PC-9 (cell line): ENCODE data around the gene PIAS4. TPM values are rescaled to one million over a fixed set of nuclear protein-coding genes. Genes with fewer than 3 reads are reported as not detected.

Experiments used
- BruUV-seq: library from RNA; stranded (reverse); fragments of 400-500 nt; replicated peaks from 2 replicates; lab custom pipeline; 2021; lab: Mats Ljungman, UMichigan
- CTCF ChIA-PET: fragments of 300-600 bp; sonication (Branson Sonifier 250); formaldehyde crosslinking; loops from one replicate; lab custom pipeline; 2022; ENCODE audit warnings: antibody characterized with exemption; lab: Charles Lee
- POLR2A ChIA-PET: fragments of 300-600 bp; sonication (Branson Sonifier 250); formaldehyde crosslinking; loops from one replicate; lab custom pipeline; 2022; ENCODE audit warnings: antibody characterized with exemption; ENCODE audit not compliant: unreplicated experiment; lab: Charles Lee
- DNase-seq, 2 experiments: peaks; one replicate each; pipeline versions ENCODE4 v3.0.0 to v3.0.0-alpha.2; 2015 to 2022; ENCODE audit warnings: mixed read lengths in 1 of 2
- H2AFZ ChIP-seq: fragments of 200-600 bp; sonication (generic); 2 replicates; pipeline ENCODE4 v1.8.1; 2017; ENCODE audit warnings: antibody characterized with exemption
- H3F3A ChIP-seq: fragments of 200-600 bp; sonication (generic); 2 replicates; pipeline ENCODE4 v1.8.1; 2017; ENCODE audit warnings: antibody characterized with exemption, mild to moderate bottlenecking, low read depth; ENCODE audit not compliant: insufficient read depth
- H3K27ac ChIP-seq: fragments of 200-600 bp; sonication (generic); 2 replicates; pipeline ENCODE4 v1.6.1; 2016; ENCODE audit warnings: mixed run types
- H3K27me3 ChIP-seq: fragments of 200-600 bp; sonication (generic); 2 replicates; pipeline ENCODE4 v1.6.1; 2016; ENCODE audit warnings: low read depth, mixed run types; ENCODE audit not compliant: insufficient read depth
- H3K36me3 ChIP-seq: fragments of 200-600 bp; sonication (generic); 2 replicates; pipeline ENCODE4 v1.6.1; 2016; ENCODE audit warnings: low read depth, mixed run types
- H3K4me1 ChIP-seq: fragments of 200-600 bp; sonication (generic); replicated peaks from 2 replicates; pipeline ENCODE4 v1.6.1; 2016; ENCODE audit warnings: mixed run types; ENCODE audit not compliant: insufficient read depth
- H3K4me2 ChIP-seq: fragments of 200-600 bp; sonication (generic); 2 replicates; pipeline ENCODE4 v1.6.1; 2017; ENCODE audit warnings: mixed run types
- H3K4me3 ChIP-seq: fragments of 200-600 bp; sonication (generic); 2 replicates; pipeline ENCODE4 v1.6.1; 2016; ENCODE audit warnings: mixed run types
- H3K79me2 ChIP-seq: fragments of 200-600 bp; sonication (generic); 2 replicates; pipeline ENCODE4 v1.6.1; 2017; ENCODE audit warnings: low read depth, mixed run types
- H3K9me2 ChIP-seq: fragments of 200-600 bp; sonication (generic); 2 replicates; pipeline ENCODE4 v1.8.1; 2017; ENCODE audit warnings: mild to moderate bottlenecking; ENCODE audit not compliant: insufficient read depth
- H3K9me3 ChIP-seq: fragments of 200-600 bp; sonication (generic); 2 replicates; pipeline ENCODE4 v1.8.1; 2016; ENCODE audit warnings: low read depth; ENCODE audit not compliant: insufficient read depth
- H4K20me1 ChIP-seq: fragments of 200-600 bp; sonication (generic); 2 replicates; pipeline ENCODE4 v1.8.1; 2017; ENCODE audit not compliant: insufficient read depth
- CTCF ChIP-seq: fragments of 200-600 bp; sonication (generic); conservative IDR thresholded peaks from 2 replicates; pipeline ENCODE4 v1.6.1; 2017; ENCODE audit warnings: mixed run types, antibody characterized with exemption, mild to moderate bottlenecking, moderate library complexity
- EZH2 ChIP-seq: fragments of 200-600 bp; sonication (generic); IDR thresholded peaks from 2 replicates; pipeline ENCODE4 v1.8.0; 2017; ENCODE audit warnings: antibody characterized with exemption, low read depth
- intact Hi-C: fragments of 100-400 bp; cut with micrococcal nuclease; formaldehyde crosslinking; loops from one replicate; pipeline ENCODE4 v1.10.0; 2022; ENCODE audit not compliant: unreplicated experiment
- total RNA-seq: library from RNA; stranded (reverse); gene quantifications from 2 replicates; pipeline ENCODE4 v1.2.3, GENCODE V29; 2021

PIAS4 gene
- total RNA-seq, 1 experiment from 2014 or later = 26.5 TPM

- Histone ChIP-seq H3K36me3 (no peaks in the 10 kb centered on the region), H3K27me3 (no peaks in the 10 kb centered on the region), H3K79me2 (no peaks in the 10 kb centered on the region), H3F3A (peaks cover 3% of the 10 kb centered on the region; the same call in 1 of the 2 replicates), H3K4me3 (no peak overlapping the region), H3K9me3 (no peaks in the 10 kb centered on the region), H3K27ac (no peak overlapping the region), H3K4me2 (no peak overlapping the region), H3K9me2 (no peaks in the 10 kb centered on the region), H3K4me1 (no peaks in the 10 kb centered on the region), H4K20me1 (no peaks in the 10 kb centered on the region), H2AFZ (no peak overlapping the region)
- no peak for TF ChIP-seq CTCF
- TF ChIP-seq EZH2 = no peak
- ChIA-PET POLR2A (no interaction called here), CTCF (no interaction called here)
- DNase-seq = no peak
- no TSS peak for BruUV-seq
- intact Hi-C loops = no loop called here
Observed at GRCh38 chr19:4075373-4075772, 67.8 kb downstream of the PIAS4 start.

- Histone ChIP-seq H3K27me3 (no peaks in the 10 kb centered on the region), H3F3A (peaks cover 4% of the 10 kb centered on the region; the same call in 1 of the 2 replicates), H3K79me2 (no peaks in the 10 kb centered on the region), H2AFZ (no peak overlapping the region), H3K36me3 (no peaks in the 10 kb centered on the region), H3K4me2 (no peak overlapping the region), H3K4me3 (no peak overlapping the region), H3K4me1 (no peaks in the 10 kb centered on the region), H3K27ac (no peak overlapping the region), H3K9me3 (no peaks in the 10 kb centered on the region), H3K9me2 (no peaks in the 10 kb centered on the region), H4K20me1 (no peaks in the 10 kb centered on the region)
- TF ChIP-seq EZH2 (no peak), CTCF (no peak)
- no peak for DNase-seq
- no TSS peak for BruUV-seq
- CTCF ChIA-PET = interaction anchor here (0.6 kb wide), 1 partner anchor 64 kb away, joined by 5 read pairs; no protein-coding TSS in a partner anchor
- POLR2A ChIA-PET = no interaction called here
- intact Hi-C loops = no loop called here
Observed at GRCh38 chr19:4077007-4077374, 69.5 kb downstream of the PIAS4 start.

GRCh38 chr19:4077800-4078684 lies 70.5 kb downstream of the PIAS4 start:
- no peak overlapping the region for H3K4me2 ChIP-seq
- intact Hi-C loops = no loop called here
- CTCF ChIA-PET = interaction anchor here (0.6 kb wide), 1 partner anchor 51 kb away, joined by 7 read pairs; no protein-coding TSS in a partner anchor

More at GRCh38 chr19:4077800-4078684, 70.5 kb downstream of the PIAS4 start:
- Histone ChIP-seq H3K4me1 (peaks cover 2% of the 10 kb centered on the region; the same call in 1 of the 2 replicates), H2AFZ (no peak overlapping the region), H4K20me1 (no peaks in the 10 kb centered on the region), H3K27me3 (no peaks in the 10 kb centered on the region), H3K27ac (no peak overlapping the region), H3F3A (peaks cover 7% of the 10 kb centered on the region; the same call in 1 of the 2 replicates), H3K9me2 (no peaks in the 10 kb centered on the region), H3K4me3 (no peak overlapping the region), H3K79me2 (no peaks in the 10 kb centered on the region), H3K9me3 (no peaks in the 10 kb centered on the region), H3K36me3 (no peaks in the 10 kb centered on the region)
- DNase-seq = no peak
- BruUV-seq = no TSS peak
- TF ChIP-seq EZH2 (no peak), CTCF (no peak)
- POLR2A ChIA-PET = interaction anchor here (0.6 kb wide), 1 partner anchor 62 kb away, joined by 3 read pairs; no protein-coding TSS in a partner anchor
